ENCODE measurements around the gene CFHR4.
"Not testable (repeated sequence)": the region's sequence is repeated elsewhere in the genome, so short reads cannot be mapped to it uniquely, and the experiment has no call there.

CFHR4 gene

GRCh38 chr1:196933531-196934189 is 45.8 kb downstream of the CFHR4 start:
- DNase-seq (ENCODE audit: low read depth in 1 of 2, low spot score in 1 of 2): no peak

DNA sequence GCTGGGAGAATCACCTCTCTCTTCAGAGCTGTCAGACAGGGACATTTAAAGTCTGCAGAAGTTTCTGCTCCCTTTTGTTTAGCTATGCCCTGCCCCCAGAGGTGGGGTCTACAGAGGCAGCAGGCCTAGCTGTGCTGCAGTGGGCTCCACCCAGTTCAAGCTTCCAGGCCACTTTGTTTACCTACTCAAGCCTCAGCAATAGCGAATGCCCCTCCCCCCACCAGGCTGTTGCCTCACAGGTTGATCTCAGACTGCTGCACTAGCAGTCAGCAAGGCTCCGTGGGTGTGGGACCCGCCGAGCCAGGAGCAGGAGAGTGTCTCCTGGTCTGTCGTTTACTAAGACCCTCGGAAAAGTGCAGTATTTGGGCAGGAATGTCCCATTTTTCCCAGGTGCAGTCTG is 53.6 kb downstream of the CFHR4 start:
- DNase-seq (ENCODE audit: low read depth in 1 of 2, low spot score in 1 of 2): not testable (repeated sequence)

DNA sequence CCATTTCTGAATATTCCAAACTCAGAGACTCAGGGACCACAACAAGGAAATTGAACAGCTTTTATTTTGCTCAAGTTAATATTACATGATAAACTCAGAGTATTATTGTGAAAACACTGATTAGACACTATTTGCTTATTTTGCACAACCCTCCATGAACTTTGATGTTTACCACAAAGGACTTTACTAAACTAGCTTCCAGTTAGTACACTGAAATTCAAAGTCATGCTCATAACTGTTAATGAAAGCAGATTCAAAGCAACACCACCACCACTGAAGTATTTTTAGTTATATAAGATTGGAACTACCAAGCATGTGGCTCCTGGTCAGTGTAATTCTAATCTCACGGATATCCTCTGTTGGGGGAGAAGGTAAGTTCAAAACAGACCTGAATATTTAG is 55.7 kb downstream of the CFHR4 start, which contains the start of gene CFHR2:
TSS of gene CFHR2 (plus strand) at position 171 of the 400 bp plus-strand sequence. CDS start at position 314, 143 bp downstream.
- DNase-seq (ENCODE audit: low read depth in 1 of 2, low spot score in 1 of 2): not testable (repeated sequence)

GRCh38 chr1:196951711-196952394 is 64.0 kb downstream of the CFHR4 start:
- no peak for DNase-seq (ENCODE audit: low read depth in 1 of 2, low spot score in 1 of 2)

DNA sequence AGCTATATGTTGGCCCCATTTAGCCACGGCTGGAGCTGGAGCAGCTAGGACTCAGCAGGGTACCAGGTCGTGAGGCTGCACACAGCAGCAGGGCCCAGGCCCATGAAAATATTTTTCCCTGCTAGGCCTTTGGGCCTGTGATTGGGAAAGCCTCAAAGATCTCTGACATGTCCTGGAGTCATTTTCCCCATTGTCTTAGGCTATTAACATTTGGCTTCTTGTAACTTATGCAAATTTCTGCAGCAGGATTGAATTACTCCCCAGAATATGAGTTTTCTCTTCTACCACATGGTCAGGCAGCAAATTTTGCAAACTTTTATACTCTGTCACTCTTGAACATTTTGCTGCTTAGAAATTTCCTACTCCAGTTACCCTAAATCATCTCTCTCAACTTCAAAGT is 66.9 kb downstream of the CFHR4 start:
- DNase-seq (ENCODE audit: low read depth in 1 of 2, low spot score in 1 of 2): no peak

DNA sequence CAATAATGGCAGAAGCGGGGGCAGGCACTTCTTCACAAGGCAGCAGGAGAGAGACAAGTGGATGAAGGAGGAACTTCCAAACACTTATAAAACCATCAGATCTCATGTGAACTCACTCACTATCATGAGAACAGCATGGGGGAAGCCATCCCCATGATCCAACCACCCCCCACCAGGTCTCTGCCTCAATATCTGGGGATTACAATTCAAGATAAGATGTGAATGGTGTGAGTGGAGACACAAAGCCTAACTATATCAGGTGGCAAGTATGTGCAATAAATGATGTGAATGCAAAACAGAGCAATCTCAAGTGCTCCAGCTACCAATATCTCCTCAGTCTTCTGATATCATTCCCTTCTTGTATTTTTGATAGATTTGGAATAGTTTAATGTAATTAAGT is 68.1 kb downstream of the CFHR4 start:
- no peak for DNase-seq (ENCODE audit: low read depth in 1 of 2, low spot score in 1 of 2)

- no peak for DNase-seq (ENCODE audit: low read depth in 1 of 2, low spot score in 1 of 2)
Observed at GRCh38 chr1:196960854-196961253, 73.0 kb downstream of the CFHR4 start.

Measured in activated CD4-positive, alpha-beta T cell treated with anti-CD3 and anti-CD28 coated beads, Interleukin-2, amount 50 U/mL, for 24 hours (primary cell).